Heart right ventricle (tissue), 16 donors: ENCODE data around the gene NUTM2F. TPM values are rescaled to one million over a fixed set of nuclear protein-coding genes. Genes with fewer than 3 reads are reported as not detected.

Source experiments
- ATAC-seq, 8 donors: fragments of 200-7000 bp; cut with Tn5 transposase; one replicate each; pipeline ENCODE4 v1.9.1; 2020; ENCODE audit warnings: mild to moderate bottlenecking in 8 of 8, moderate library complexity in 8 of 8, moderate number of reproducible peaks in 1 of 8
- DNase-seq, 2 donors: peaks; one replicate each; pipeline ENCODE4 v3.0.0-alpha.2; 2020
- H3K27ac ChIP-seq, 10 donors: fragments of 200-600 bp; sonication (generic) in 2 of 10; one replicate each; pipeline versions ENCODE4 v1.5.0 to v1.8.0; 2020 to 2022; ENCODE audit warnings: mild to moderate bottlenecking in 3 of 10
- H3K27me3 ChIP-seq, 7 donors: fragments of 200-600 bp; one replicate each; pipeline ENCODE4 v1.8.0; 2021 to 2022; ENCODE audit warnings: mild to moderate bottlenecking in 2 of 7
- H3K36me3 ChIP-seq, 9 donors: fragments of 200-600 bp; sonication (generic) in 1 of 9; one replicate each; pipeline versions ENCODE4 v1.5.0 to v1.8.0; 2020 to 2022; ENCODE audit warnings: mild to moderate bottlenecking in 2 of 9
- H3K4me1 ChIP-seq, 9 donors: fragments of 200-600 bp; sonication (generic) in 1 of 9; one replicate each; pipeline versions ENCODE4 v1.5.0 to v1.8.0; 2020 to 2022; ENCODE audit warnings: mild to moderate bottlenecking in 4 of 9
- H3K4me3 ChIP-seq, 10 donors: fragments of 200-600 bp; sonication (generic) in 2 of 10; one replicate each; pipeline versions ENCODE4 v1.5.0 to v1.8.0; 2020 to 2022; ENCODE audit warnings: mild to moderate bottlenecking in 7 of 10, moderate library complexity in 2 of 10
- H3K9me3 ChIP-seq, 11 donors: fragments of 200-600 bp in 10 of 11; sonication (generic) in 2 of 11; one replicate each; pipeline versions ENCODE4 v1.5.0 to v1.8.0; 2013 to 2022; ENCODE audit warnings: mild to moderate bottlenecking in 2 of 11, control low read depth in 1 of 11, moderate library complexity in 1 of 11
- CTCF ChIP-seq, 9 donors: fragments of 200-600 bp; sonication (generic) in 2 of 9; IDR thresholded peaks; one replicate each; pipeline versions ENCODE4 v1.5.0 to v1.8.0; 2021 to 2022; ENCODE audit warnings: antibody characterized with exemption in 9 of 9, mild to moderate bottlenecking in 5 of 9, moderate library complexity in 1 of 9
- WGBS, 2 donors: extraction: QIAGEN DNeasy Blood & Tissue Kit; methylation state at CpG; one replicate each; pipeline ENCODE4 v1.1.7; 2013; ENCODE audit warnings: inconsistent platforms in 1 of 2; 5-methylcytosine and 5-hydroxymethylcytosine counted together
- intact Hi-C, 10 donors: fragments of 100-400 bp; cut with DNase I; formaldehyde crosslinking; loops; one replicate each; pipeline versions ENCODE4 v1.11.1 to v1.14.2; 2022
- polyA plus RNA-seq, 2 donors: library from polyadenylated mRNA; stranded (reverse); fragments of 200-250 nt; gene quantifications; one replicate each; pipeline ENCODE4 v1.2.3, GENCODE V29; 2013
- total RNA-seq, 10 donors: library from RNA; stranded (reverse); fragmentation: NEBNext Ultra II Directional in 3 of 10; extraction: Animal tissue kit (Norgen Biotek cat#: 25700) in 3 of 10; gene quantifications; one replicate each; pipeline versions ENCODE4 v1.2.1 to v1.2.4, GENCODE V29; 2021 to 2023
- donor health status: Arrhythmogenic right ventricular cardiomyopathy.
- donor health status: ischemic (EF 13 %, LVEDD 7.1; RV severe dilation, severe dysfunction).
- donor health status: healthy with polysubstance abuse.
- donor health status: DM: no; HTN: yes; CAD: no.
- donor health status: DM: no; HTN: no; CAD: no.
- donor health status: ischemic (EF 25% LVEDD 6.9; RV normal size, moderate dysfunction).
- donor health status: ischemic (EF 25% LVEDD 5.7; RV mildly dilated, moderate dysfunction).
- donor health status: healthy.
- donor health status: DM: yes; HTN: yes; CAD: no.
- donor health status: Ischemic cardiomyopathy.
- donor health status: ischemic (EF 35%, LVEDD 5.7; RV mildly dilated, moderate dysfunction).
- donor health status: nonischemic (EF 11% LVEDD 7.7; RV severe dilation, severe dysfunction).
- donor health status: DM: yes; HTN: yes; CAD: no.
- donor health status: PGD.
- donor health status: ischemic (EF 29% LVEDD 5.4; RV normal size, mild dysfunction).
- donor health status: nonischemic (EF 23%, LVEDD 6.1; RV moderate dilation, normal function).

Gene NUTM2F
- total and polyA plus RNA-seq, 12 donors: 0.01 TPM; not detected in 11

DNA sequence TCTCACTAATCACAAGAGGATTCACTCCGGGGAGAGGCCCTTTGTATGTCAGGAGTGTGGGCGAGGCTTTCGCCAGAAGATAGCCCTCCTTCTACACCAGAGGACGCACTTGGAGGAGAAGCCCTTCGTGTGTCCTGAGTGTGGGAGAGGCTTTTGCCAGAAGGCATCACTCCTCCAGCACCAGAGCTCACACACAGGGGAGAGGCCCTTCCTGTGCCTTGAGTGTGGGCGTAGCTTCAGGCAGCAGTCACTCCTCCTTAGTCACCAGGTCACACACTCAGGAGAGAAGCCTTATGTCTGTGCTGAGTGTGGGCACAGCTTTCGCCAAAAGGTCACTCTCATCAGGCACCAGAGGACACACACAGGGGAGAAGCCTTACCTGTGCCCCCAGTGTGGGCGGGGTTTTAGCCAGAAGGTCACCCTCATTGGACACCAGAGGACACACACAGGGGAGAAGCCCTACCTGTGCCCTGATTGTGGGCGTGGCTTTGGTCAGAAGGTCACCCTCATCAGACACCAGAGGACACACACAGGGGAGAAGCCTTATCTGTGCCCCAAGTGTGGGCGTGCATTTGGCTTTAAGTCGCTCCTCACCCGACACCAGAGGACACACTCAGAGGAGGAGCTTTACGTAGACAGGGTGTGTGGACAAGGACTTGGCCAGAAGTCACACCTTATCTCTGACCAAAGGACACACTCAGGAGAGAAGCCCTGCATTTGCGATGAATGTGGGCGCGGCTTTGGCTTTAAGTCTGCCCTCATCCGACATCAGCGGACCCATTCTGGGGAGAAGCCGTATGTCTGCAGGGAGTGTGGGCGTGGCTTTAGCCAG lies 27.8 kb downstream of the NUTM2F start:
- H3K36me3 ChIP-seq: peaks cover 0 to 28% (median 0%) of the 10 kb centered on the region in 9 donors
- H3K9me3 ChIP-seq: no peaks in the 10 kb centered on the region
- no peak overlapping the region for H3K4me3 ChIP-seq
- no peaks in the 10 kb centered on the region for H3K27me3 ChIP-seq
- intact Hi-C loops: no loop called here
- H3K4me1 ChIP-seq: no peaks in the 10 kb centered on the region
- no peak for TF ChIP-seq CTCF (IDR thresholded peaks at IDR 0.05)
- WGBS, 2 donors: 91 to 92% methylated on average over 20 of the region's 20 CpGs
- no peak overlapping the region for H3K27ac ChIP-seq
- ATAC-seq (peak in 2 of 8 donors; percentile 31 to 38), DNase-seq (no peak)

DNA sequence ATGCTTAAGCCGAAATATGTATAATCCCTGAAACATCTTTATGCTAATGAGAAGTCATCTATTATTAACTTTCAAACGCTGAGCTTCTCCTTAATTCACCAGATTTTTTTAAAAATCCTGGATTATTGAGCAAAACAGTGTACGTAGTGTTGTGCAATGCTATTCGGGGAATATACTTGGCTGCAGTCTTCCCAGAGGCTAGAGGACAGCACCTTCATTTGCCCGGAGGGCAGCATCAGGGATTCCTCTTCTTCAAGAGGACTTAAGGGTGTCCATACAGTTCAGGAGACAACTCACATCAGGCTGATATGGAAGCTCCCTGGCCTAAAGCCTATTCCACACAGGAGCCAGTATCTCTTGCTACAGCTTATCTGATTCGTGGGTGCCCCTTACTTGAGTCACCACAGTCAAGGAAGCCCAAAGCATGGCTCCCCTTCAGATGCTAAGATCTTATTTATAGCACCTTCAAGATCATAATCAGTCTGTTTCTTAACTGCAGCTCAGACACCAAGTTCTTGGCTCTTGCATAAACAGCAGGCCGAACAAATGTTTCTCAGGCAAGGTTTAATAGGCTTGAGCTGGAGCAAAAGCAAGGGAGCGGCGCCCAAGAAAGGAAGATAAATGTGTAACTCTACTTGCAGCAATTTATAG lies 29.4 kb downstream of the NUTM2F start:
- Histone ChIP-seq H3K4me3 (no peak overlapping the region), H3K36me3 (peaks cover 0 to 44% (median 0%) of the 10 kb centered on the region in 9 donors), H3K9me3 (no peaks in the 10 kb centered on the region), H3K4me1 (peaks cover 0 to 4% (median 0%) of the 10 kb centered on the region in 9 donors), H3K27me3 (no peaks in the 10 kb centered on the region), H3K27ac (no peak overlapping the region)
- intact Hi-C loops: no loop called here
- TF ChIP-seq CTCF (IDR thresholded peaks at IDR 0.05): no peak
- 82 to 88% methylated on average over 9 of the region's 9 CpGs for WGBS, 2 donors
- DNase-seq: no peak
- ATAC-seq: no peak

- DNase-seq (no peak), ATAC-seq (no peak)
- WGBS, 2 donors: 86 to 88% methylated on average over 2 of the region's 2 CpGs
- intact Hi-C loops: no loop called here
- no peak overlapping the region for H3K27ac ChIP-seq
- H3K27me3 ChIP-seq: no peaks in the 10 kb centered on the region
- peaks cover 0 to 11% (median 0%) of the 10 kb centered on the region in 9 donors for H3K4me1 ChIP-seq
- H3K4me3 ChIP-seq: no peak overlapping the region
- peaks cover 0 to 57% (median 17%) of the 10 kb centered on the region in 9 donors for H3K36me3 ChIP-seq
- TF ChIP-seq CTCF (IDR thresholded peaks at IDR 0.05): no peak
- peaks cover 0 to 9% (median 0%) of the 10 kb centered on the region in 11 donors for H3K9me3 ChIP-seq
Measured at GRCh38 chr9:94289691-94290090, 38.8 kb downstream of the NUTM2F start.

DNA sequence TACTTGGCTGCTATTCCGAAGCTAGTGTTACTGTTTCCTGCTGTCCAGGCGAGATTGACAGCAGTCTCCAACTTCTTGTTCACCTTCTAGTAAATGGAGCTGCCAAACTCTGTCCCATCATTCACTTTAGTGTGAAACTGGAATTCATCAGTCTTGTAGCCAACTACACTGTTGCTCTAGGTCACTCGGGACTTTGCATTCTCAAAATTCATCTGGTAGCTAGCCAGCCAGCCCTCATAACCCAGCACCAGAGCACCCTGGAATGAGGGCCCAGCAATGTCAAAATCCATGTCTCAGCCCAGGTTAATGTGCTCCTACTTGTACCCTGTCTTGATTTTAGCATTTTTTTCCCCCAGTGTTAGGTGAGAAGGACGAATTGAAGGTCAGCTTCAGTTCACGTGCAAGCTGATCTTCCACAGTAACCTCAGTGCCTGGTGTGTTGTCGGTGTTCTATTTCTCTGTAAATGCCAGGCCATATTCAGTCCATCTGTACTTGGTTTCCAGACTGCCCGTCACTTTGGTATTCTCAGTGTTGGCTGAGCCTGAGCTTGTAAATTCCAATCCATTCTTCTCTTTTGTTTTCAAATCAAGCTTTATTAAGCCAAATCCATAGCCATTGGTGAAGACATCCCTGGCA lies 40.4 kb downstream of the NUTM2F start:
- peaks cover 0 to 11% (median 0%) of the 10 kb centered on the region in 9 donors for H3K4me1 ChIP-seq
- H3K27me3 ChIP-seq: no peaks in the 10 kb centered on the region
- ATAC-seq: peak in 7 of 8 donors; percentile 68 to 94 (median 88)
- TF ChIP-seq CTCF (IDR thresholded peaks at IDR 0.05): no peak
- intact Hi-C loops: no loop called here
- no peak overlapping the region for H3K4me3 ChIP-seq
- peak in 1 of 2 donors; percentile 20 for DNase-seq
- H3K36me3 ChIP-seq: peaks cover 0 to 40% (median 7%) of the 10 kb centered on the region in 9 donors
- 47 to 67% methylated on average over 7 of the region's 7 CpGs for WGBS, 2 donors
- H3K9me3 ChIP-seq: peaks cover 0 to 9% (median 0%) of the 10 kb centered on the region in 11 donors
- H3K27ac ChIP-seq: peak overlapping the region in 7 of 10 donors; percentile 2 to 73 (median 48)
